GM23338 (cell line): ENCODE results near the gene XPO6.

Experiments
- EZH2phosphoT487 ChIP-seq: fragments of 200-600 bp; sonication (generic); IDR thresholded peaks from one replicate; pipeline ENCODE4 v1.8.1; 2018; ENCODE audit warnings: antibody characterized with exemption; ENCODE audit not compliant: unreplicated experiment
- JUNB ChIP-seq: IDR thresholded peaks from one replicate; pipeline ENCODE4 v1.6.1; 2016; ENCODE audit warnings: antibody characterized with exemption; ENCODE audit not compliant: unreplicated experiment
- NANOG ChIP-seq: IDR thresholded peaks from 2 replicates; pipeline ENCODE4 v1.6.1; 2016; ENCODE audit warnings: antibody characterized with exemption, borderline replicate concordance
- TF ChIP-seq, protein P1 (sequence below), 2 experiments: fragments of 200-600 bp in 1 of 2; sonication (generic) in 1 of 2; conservative IDR thresholded peaks; 2 replicates each; pipeline versions ENCODE4 v1.5.1 to v1.6.1; 2016 to 2017; ENCODE audit warnings: antibody characterized with exemption in 2 of 2, low read depth in 2 of 2, mild to moderate bottlenecking in 2 of 2, moderate library complexity in 1 of 2

DNA sequence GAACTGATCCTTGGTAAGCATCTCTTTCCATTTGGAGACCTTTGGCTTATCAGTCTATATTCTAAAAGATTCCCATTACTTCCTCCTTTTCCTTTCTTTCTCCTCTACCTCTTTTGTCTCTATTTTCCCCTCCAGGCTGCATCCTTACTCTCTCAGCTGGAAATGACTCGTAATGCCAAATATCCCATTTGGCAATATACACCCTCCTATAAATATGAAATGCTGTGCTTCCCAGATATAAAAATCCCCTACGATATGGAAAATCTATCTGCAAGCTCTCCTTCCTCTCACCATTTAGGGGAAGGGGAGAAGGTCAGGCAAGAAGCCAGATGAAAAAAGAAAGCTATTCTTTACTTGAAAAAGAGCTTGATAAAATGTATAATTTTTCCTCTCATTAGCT lies 39.9 kb downstream of the XPO6 start:
- TF ChIP-seq, protein P1, sequence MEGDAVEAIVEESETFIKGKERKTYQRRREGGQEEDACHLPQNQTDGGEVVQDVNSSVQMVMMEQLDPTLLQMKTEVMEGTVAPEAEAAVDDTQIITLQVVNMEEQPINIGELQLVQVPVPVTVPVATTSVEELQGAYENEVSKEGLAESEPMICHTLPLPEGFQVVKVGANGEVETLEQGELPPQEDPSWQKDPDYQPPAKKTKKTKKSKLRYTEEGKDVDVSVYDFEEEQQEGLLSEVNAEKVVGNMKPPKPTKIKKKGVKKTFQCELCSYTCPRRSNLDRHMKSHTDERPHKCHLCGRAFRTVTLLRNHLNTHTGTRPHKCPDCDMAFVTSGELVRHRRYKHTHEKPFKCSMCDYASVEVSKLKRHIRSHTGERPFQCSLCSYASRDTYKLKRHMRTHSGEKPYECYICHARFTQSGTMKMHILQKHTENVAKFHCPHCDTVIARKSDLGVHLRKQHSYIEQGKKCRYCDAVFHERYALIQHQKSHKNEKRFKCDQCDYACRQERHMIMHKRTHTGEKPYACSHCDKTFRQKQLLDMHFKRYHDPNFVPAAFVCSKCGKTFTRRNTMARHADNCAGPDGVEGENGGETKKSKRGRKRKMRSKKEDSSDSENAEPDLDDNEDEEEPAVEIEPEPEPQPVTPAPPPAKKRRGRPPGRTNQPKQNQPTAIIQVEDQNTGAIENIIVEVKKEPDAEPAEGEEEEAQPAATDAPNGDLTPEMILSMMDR (conservative IDR thresholded peaks at IDR 0.05; ENCODE audit: low read depth in 2 of 2) = no peak
- TF ChIP-seq EZH2phosphoT487 (no peak), NANOG (no peak), JUNB (no peak)
